ENCODE results near the gene PWP2. TPM values are rescaled to one million over a fixed set of nuclear protein-coding genes. Genes with fewer than 3 reads are reported as not detected.
"Not testable (repeated sequence)": the region's sequence is repeated elsewhere in the genome, so short reads cannot be mapped to it uniquely, and the experiment has no call there.

PWP2 gene
- total RNA-seq, 5 donors from 2014 or later (not counting 1 experiment from before 2014, with no cell fraction given): 8.9 to 39.3 (median 12.3) TPM

- Histone ChIP-seq H3K9me3 (no peaks in the 10 kb centered on the region), H3K27me3 (replicated peaks in 1 of 2; ENCODE audit: control insufficient read depth in 2 of 2, extremely low read depth in 1 of 2, insufficient read depth in 2 of 2, low read length in 1 of 2) (no peaks in the 10 kb centered on the region), H3K27ac (ENCODE audit: low read length) (peak overlapping the region; percentile 79), H3K4me3 (ENCODE audit: control insufficient read depth in 1 of 2, extremely low read depth in 1 of 2, low read length in 1 of 2) (peak overlapping the region in 1 of 2 donors; percentile 14), H3K36me3 (ENCODE audit: control insufficient read depth in 2 of 2, extremely low read depth in 1 of 2, insufficient read depth in 1 of 2, low read length in 1 of 2) (peaks cover 15 to 62% of the 10 kb centered on the region in 2 donors), H3K4me1 (ENCODE audit: control insufficient read depth in 1 of 2, extremely low read depth in 1 of 2, insufficient read depth in 2 of 2, low read length in 2 of 2) (peaks cover 60 to 85% of the 10 kb centered on the region in 2 experiments)
- Mint-ChIP-seq H3K27me3 (no peaks in the 10 kb centered on the region), H3K27ac (peak overlapping the region; percentile 95 to 97), H3K4me1 (peaks cover 62 to 78% (median 65%) of the 10 kb centered on the region in 3 donors), H3K9me3 (no peaks in the 10 kb centered on the region), H3K36me3 (peaks cover 54% of the 10 kb centered on the region), H3K4me3 (peak overlapping the region; percentile 39 to 86 (median 68))
- ChIA-PET POLR2A (interaction anchor here in 1 of 2 donors (0.5 to 0.6 kb wide), 2 partner anchors 14 to 223 kb away, joined by 3 to 4 read pairs; no protein-coding TSS in a partner anchor), CTCF (interaction anchor here (0.5 to 0.7 kb wide), 2 partner anchors 22 to 25 kb away, joined by 3 to 4 read pairs; no protein-coding TSS in a partner anchor)
- 46% methylated on average over 19 of the region's 30 CpGs for WGBS (ENCODE audit: insufficient coverage)
- ATAC-seq (replicated peaks in 1 of 4) (peak; percentile 90 to 96 (median 93)), DNase-seq (peak in 34 of 35 experiments; percentile 34 to 82 (median 58))
These were observed 17.9 kb upstream of the PWP2 start for GRCh38 chr21:44089001-44089911.

GRCh38 chr21:44090325-44090724 lies 16.9 kb upstream of the PWP2 start:
- Histone ChIP-seq H3K9me3 (no peaks in the 10 kb centered on the region), H3K27ac (ENCODE audit: low read length) (peak overlapping the region; percentile 79), H3K4me3 (ENCODE audit: control insufficient read depth in 1 of 2, extremely low read depth in 1 of 2, low read length in 1 of 2) (no peak overlapping the region), H3K36me3 (ENCODE audit: control insufficient read depth in 2 of 2, extremely low read depth in 1 of 2, insufficient read depth in 1 of 2, low read length in 1 of 2) (peaks cover 15 to 66% of the 10 kb centered on the region in 2 donors), H3K4me1 (ENCODE audit: control insufficient read depth in 1 of 2, extremely low read depth in 1 of 2, insufficient read depth in 2 of 2, low read length in 2 of 2) (peaks cover 52 to 74% of the 10 kb centered on the region in 2 experiments), H3K27me3 (replicated peaks in 1 of 2; ENCODE audit: control insufficient read depth in 2 of 2, extremely low read depth in 1 of 2, insufficient read depth in 2 of 2, low read length in 1 of 2) (no peaks in the 10 kb centered on the region)
- peaks cover 54 to 71% (median 59%) of the 10 kb centered on the region in 3 donors for H3K4me1 Mint-ChIP-seq
- H3K4me3 Mint-ChIP-seq: peak overlapping the region; percentile 39 to 86 (median 68)
- ChIA-PET CTCF (no interaction called here), POLR2A (no interaction called here)
- no peaks in the 10 kb centered on the region for H3K9me3 Mint-ChIP-seq
- 28% methylated on average over 5 of the region's 8 CpGs for WGBS (ENCODE audit: insufficient coverage)
- H3K36me3 Mint-ChIP-seq: peaks cover 52% of the 10 kb centered on the region
- peak overlapping the region; percentile 94 to 95 for H3K27ac Mint-ChIP-seq
- DNase-seq: peak in 10 of 35 experiments; percentile 5 to 50 (median 22)
- peak in 2 of 4 experiments; percentile 25 to 29 for ATAC-seq (replicated peaks in 1 of 4)
- no peaks in the 10 kb centered on the region for H3K27me3 Mint-ChIP-seq

- H3K4me1 ChIP-seq (ENCODE audit: control insufficient read depth in 1 of 2, extremely low read depth in 1 of 2, insufficient read depth in 2 of 2, low read length in 2 of 2): peaks cover 34 to 55% of the 10 kb centered on the region in 2 experiments
- no peaks in the 10 kb centered on the region for H3K27me3 ChIP-seq (replicated peaks in 1 of 2; ENCODE audit: control insufficient read depth in 2 of 2, extremely low read depth in 1 of 2, insufficient read depth in 2 of 2, low read length in 1 of 2)
- H3K27me3 Mint-ChIP-seq: no peaks in the 10 kb centered on the region
- POLR2A ChIA-PET: interaction anchor here in 1 of 2 donors (0.8 kb wide), 1 partner anchor 57 kb away, joined by 3 read pairs; no protein-coding TSS in a partner anchor
- ATAC-seq (replicated peaks in 1 of 4) (no peak), DNase-seq (peak in 2 of 35 experiments; percentile 1 to 19)
- H3K27ac Mint-ChIP-seq: peak overlapping the region; percentile 8 to 39
- no peak overlapping the region for H3K27ac ChIP-seq (ENCODE audit: low read length)
- H3K4me1 Mint-ChIP-seq: peaks cover 36 to 52% (median 40%) of the 10 kb centered on the region in 3 donors
- no peak overlapping the region for H3K4me3 ChIP-seq (ENCODE audit: control insufficient read depth in 1 of 2, extremely low read depth in 1 of 2, low read length in 1 of 2)
- WGBS (ENCODE audit: insufficient coverage): 88% methylated on average over 6 of the region's 9 CpGs
- H3K4me3 Mint-ChIP-seq: no peak overlapping the region
- H3K9me3 Mint-ChIP-seq: no peaks in the 10 kb centered on the region
- H3K9me3 ChIP-seq: no peaks in the 10 kb centered on the region
- H3K36me3 ChIP-seq (ENCODE audit: control insufficient read depth in 2 of 2, extremely low read depth in 1 of 2, insufficient read depth in 1 of 2, low read length in 1 of 2): peaks cover 15 to 58% of the 10 kb centered on the region in 2 donors
- peaks cover 44% of the 10 kb centered on the region for H3K36me3 Mint-ChIP-seq
- CTCF ChIA-PET: interaction anchor here (0.6 to 2.2 kb wide), 2 partner anchors 9 to 282 kb away, joined by 3 to 6 read pairs; no protein-coding TSS in a partner anchor
These were observed 15.0 kb upstream of the PWP2 start for GRCh38 chr21:44092211-44092610.

GRCh38 chr21:44093761-44094160 lies 13.4 kb upstream of the PWP2 start:
- peaks cover 6 to 43% of the 10 kb centered on the region in 2 donors for H3K36me3 ChIP-seq (ENCODE audit: control insufficient read depth in 2 of 2, extremely low read depth in 1 of 2, insufficient read depth in 1 of 2, low read length in 1 of 2)
- POLR2A ChIA-PET: interaction anchor here in 1 of 2 donors (0.6 to 1.0 kb wide), 2 partner anchors 44 to 76 kb away, joined by 5 to 9 read pairs; no protein-coding TSS in a partner anchor

GRCh38 chr21:44094832-44095231 lies 12.4 kb upstream of the PWP2 start:
- CTCF ChIA-PET: no interaction called here

More at GRCh38 chr21:44093761-44094160, 13.4 kb upstream of the PWP2 start:
- H3K27ac ChIP-seq (ENCODE audit: low read length): no peak overlapping the region
- H3K4me1 ChIP-seq (ENCODE audit: control insufficient read depth in 1 of 2, extremely low read depth in 1 of 2, insufficient read depth in 2 of 2, low read length in 2 of 2): peaks cover 19 to 40% of the 10 kb centered on the region in 2 experiments
- CTCF ChIA-PET: interaction anchor here in 1 of 2 donors (2.2 kb wide), 1 partner anchor 10 kb away, joined by 6 read pairs; no protein-coding TSS in a partner anchor
- Mint-ChIP-seq H3K9me3 (no peaks in the 10 kb centered on the region), H3K36me3 (peaks cover 32% of the 10 kb centered on the region), H3K27ac (peak overlapping the region; percentile 16 to 35), H3K4me1 (peaks cover 20 to 37% (median 26%) of the 10 kb centered on the region in 3 donors), H3K4me3 (no peak overlapping the region), H3K27me3 (no peaks in the 10 kb centered on the region)
- ATAC-seq (replicated peaks in 1 of 4) (no peak), DNase-seq (peak in 1 of 35 experiments; percentile 0)
- no peaks in the 10 kb centered on the region for H3K9me3 ChIP-seq
- H3K4me3 ChIP-seq (ENCODE audit: control insufficient read depth in 1 of 2, extremely low read depth in 1 of 2, low read length in 1 of 2): no peak overlapping the region
- 80% methylated on average over 3 of the region's 9 CpGs for WGBS (ENCODE audit: insufficient coverage)
- H3K27me3 ChIP-seq (replicated peaks in 1 of 2; ENCODE audit: control insufficient read depth in 2 of 2, extremely low read depth in 1 of 2, insufficient read depth in 2 of 2, low read length in 1 of 2): no peaks in the 10 kb centered on the region

GRCh38 chr21:44098507-44098906 lies 8.7 kb upstream of the PWP2 start:
- H3K27ac ChIP-seq (ENCODE audit: low read length); H3K27me3 ChIP-seq (replicated peaks in 1 of 2; ENCODE audit: control insufficient read depth in 2 of 2, extremely low read depth in 1 of 2, insufficient read depth in 2 of 2, low read length in 1 of 2); H3K4me3 Mint-ChIP-seq; ATAC-seq (replicated peaks in 1 of 4); POLR2A ChIA-PET; CTCF ChIA-PET; H3K9me3 ChIP-seq; H3K4me1 Mint-ChIP-seq; H3K27ac Mint-ChIP-seq; H3K27me3 Mint-ChIP-seq; H3K9me3 Mint-ChIP-seq; DNase-seq; H3K4me1 ChIP-seq (ENCODE audit: control insufficient read depth in 1 of 2, extremely low read depth in 1 of 2, insufficient read depth in 2 of 2, low read length in 2 of 2); H3K4me3 ChIP-seq (ENCODE audit: control insufficient read depth in 1 of 2, extremely low read depth in 1 of 2, low read length in 1 of 2): not testable (repeated sequence)
- H3K36me3 ChIP-seq (ENCODE audit: control insufficient read depth in 2 of 2, extremely low read depth in 1 of 2, insufficient read depth in 1 of 2, low read length in 1 of 2): peaks cover 0 to 11% of the 10 kb centered on the region in 2 donors
- H3K36me3 Mint-ChIP-seq: peaks cover 11% of the 10 kb centered on the region
- WGBS (ENCODE audit: insufficient coverage): no CpG with 5 or more reads among the region's 6 CpGs

More at GRCh38 chr21:44094832-44095231, 12.4 kb upstream of the PWP2 start:
- POLR2A ChIA-PET: no interaction called here
- Mint-ChIP-seq H3K4me3 (no peak overlapping the region), H3K9me3 (no peaks in the 10 kb centered on the region), H3K36me3 (peaks cover 22% of the 10 kb centered on the region), H3K4me1 (peaks cover 11 to 26% (median 16%) of the 10 kb centered on the region in 3 donors), H3K27me3 (no peaks in the 10 kb centered on the region), H3K27ac (peak overlapping the region in 1 of 2 donors; percentile 35)
- no peaks in the 10 kb centered on the region for H3K9me3 ChIP-seq
- DNase-seq (no peak), ATAC-seq (replicated peaks in 1 of 4) (no peak)
- no peak overlapping the region for H3K27ac ChIP-seq (ENCODE audit: low read length)
- H3K27me3 ChIP-seq (replicated peaks in 1 of 2; ENCODE audit: control insufficient read depth in 2 of 2, extremely low read depth in 1 of 2, insufficient read depth in 2 of 2, low read length in 1 of 2): no peaks in the 10 kb centered on the region
- H3K4me1 ChIP-seq (ENCODE audit: control insufficient read depth in 1 of 2, extremely low read depth in 1 of 2, insufficient read depth in 2 of 2, low read length in 2 of 2): peaks cover 11 to 29% of the 10 kb centered on the region in 2 experiments
- H3K36me3 ChIP-seq (ENCODE audit: control insufficient read depth in 2 of 2, extremely low read depth in 1 of 2, insufficient read depth in 1 of 2, low read length in 1 of 2): peaks cover 3 to 43% of the 10 kb centered on the region in 2 donors
- no peak overlapping the region for H3K4me3 ChIP-seq (ENCODE audit: control insufficient read depth in 1 of 2, extremely low read depth in 1 of 2, low read length in 1 of 2)
- no CpG with 5 or more reads among the region's 1 CpG for WGBS (ENCODE audit: insufficient coverage)
